ENCODE results near the gene COL23A1.
"Not testable (repeated sequence)": the region's sequence is repeated elsewhere in the genome, so short reads cannot be mapped to it uniquely, and the experiment has no call there.

The COL23A1 gene

DNA sequence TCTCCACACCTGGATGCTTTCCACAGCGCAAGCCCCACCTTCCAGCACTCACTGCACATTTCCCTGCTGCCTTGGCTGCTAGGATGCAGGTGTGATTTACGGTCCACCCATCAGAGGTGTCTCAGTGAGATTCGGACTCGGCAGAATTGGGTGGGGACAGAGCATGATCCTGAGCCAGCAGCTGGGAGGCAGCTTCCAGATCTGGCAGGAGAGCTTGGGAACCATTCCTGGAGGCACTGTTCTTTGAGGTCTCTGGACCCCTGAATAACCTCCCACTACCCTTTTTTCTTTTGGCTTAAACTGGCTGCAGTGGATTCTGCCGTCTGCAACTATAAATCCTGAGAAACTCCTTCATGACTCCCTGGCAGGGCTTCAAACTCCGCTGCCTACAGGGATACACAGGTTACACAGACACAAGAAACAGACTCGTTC lies 258.0 kb downstream of the COL23A1 start:
- in situ Hi-C loops (cut with MboI; ENCODE audit: low sequenced_read_pairs), result no loop called here

- in situ Hi-C loops (cut with MboI; ENCODE audit: low sequenced_read_pairs), result no loop called here
Measured at GRCh38 chr5:178331491-178331996, 258.6 kb downstream of the COL23A1 start.

DNA sequence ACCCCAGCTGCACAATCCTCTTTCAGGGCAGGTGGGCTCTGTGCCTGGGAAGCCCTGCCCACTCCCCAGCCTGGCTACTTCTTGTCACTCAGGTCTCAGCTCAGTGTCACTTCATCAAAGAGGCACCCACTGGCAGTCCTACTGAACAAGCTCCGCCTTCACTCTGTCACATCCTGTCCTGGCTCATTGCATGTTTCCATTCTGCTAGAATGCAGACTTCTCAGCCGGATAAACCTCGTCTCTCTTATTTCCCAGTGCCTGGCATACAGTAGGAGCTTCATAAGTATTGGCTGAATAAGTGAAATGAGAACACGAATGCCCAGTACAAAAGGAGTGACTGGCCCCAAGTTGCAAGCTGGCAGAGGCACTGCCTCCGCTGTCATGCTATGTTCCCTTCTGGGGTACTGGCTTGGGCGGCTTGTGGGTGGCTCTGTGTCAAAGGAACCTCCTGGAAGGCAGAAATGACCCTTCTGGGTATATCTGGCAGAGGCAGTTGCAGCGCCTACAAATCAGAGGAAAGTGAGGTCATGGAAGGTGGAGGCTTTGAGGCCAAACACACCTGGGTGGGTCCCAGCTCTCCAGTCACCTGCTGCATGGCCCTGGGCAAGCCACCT lies 259.3 kb downstream of the COL23A1 start:
- in situ Hi-C loops (cut with MboI; ENCODE audit: low sequenced_read_pairs), result no loop called here

- in situ Hi-C loops (cut with MboI; ENCODE audit: low sequenced_read_pairs), result no loop called here
Measured at GRCh38 chr5:178328826-178329730, 261.1 kb downstream of the COL23A1 start.

GRCh38 chr5:178327931-178328711 lies 262.1 kb downstream of the COL23A1 start:
- in situ Hi-C loops (cut with MboI; ENCODE audit: low sequenced_read_pairs), result no loop called here

GRCh38 chr5:178327446-178327845 lies 262.7 kb downstream of the COL23A1 start:
- in situ Hi-C loops (cut with MboI; ENCODE audit: low sequenced_read_pairs), result no loop called here

- in situ Hi-C loops (cut with MboI; ENCODE audit: low sequenced_read_pairs), result no loop called here
Measured at GRCh38 chr5:178326374-178326715, 263.8 kb downstream of the COL23A1 start.

- in situ Hi-C loops (cut with MboI; ENCODE audit: low sequenced_read_pairs), result no loop called here
Measured at GRCh38 chr5:178325679-178326373, 264.4 kb downstream of the COL23A1 start.

GRCh38 chr5:178325311-178325678 lies 264.9 kb downstream of the COL23A1 start:
- in situ Hi-C loops (cut with MboI; ENCODE audit: low sequenced_read_pairs), result no loop called here

- in situ Hi-C loops (cut with MboI; ENCODE audit: low sequenced_read_pairs), result no loop called here
Measured at GRCh38 chr5:178324481-178325310, 265.5 kb downstream of the COL23A1 start.

- in situ Hi-C loops (cut with MboI; ENCODE audit: low sequenced_read_pairs), result no loop called here
Measured at GRCh38 chr5:178323961-178324360, 266.2 kb downstream of the COL23A1 start.

DNA sequence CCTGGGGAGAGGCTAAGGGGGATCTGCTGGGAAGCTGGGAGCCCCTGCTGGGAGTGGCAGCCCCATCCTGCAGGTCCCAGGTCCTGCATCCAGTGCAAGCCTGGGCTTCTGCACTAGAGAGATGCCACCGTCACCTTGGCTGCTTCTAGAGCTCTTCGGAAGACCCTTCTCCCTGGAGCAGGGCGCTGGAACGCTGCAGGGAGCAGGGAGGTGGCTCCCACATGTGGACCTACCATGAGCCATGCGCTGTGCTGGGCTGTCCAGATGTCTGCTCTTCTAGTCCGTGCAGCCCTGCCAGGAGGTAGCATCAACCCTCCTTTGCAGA lies 266.7 kb downstream of the COL23A1 start:
- in situ Hi-C loops (cut with MboI; ENCODE audit: low sequenced_read_pairs), result no loop called here

DNA sequence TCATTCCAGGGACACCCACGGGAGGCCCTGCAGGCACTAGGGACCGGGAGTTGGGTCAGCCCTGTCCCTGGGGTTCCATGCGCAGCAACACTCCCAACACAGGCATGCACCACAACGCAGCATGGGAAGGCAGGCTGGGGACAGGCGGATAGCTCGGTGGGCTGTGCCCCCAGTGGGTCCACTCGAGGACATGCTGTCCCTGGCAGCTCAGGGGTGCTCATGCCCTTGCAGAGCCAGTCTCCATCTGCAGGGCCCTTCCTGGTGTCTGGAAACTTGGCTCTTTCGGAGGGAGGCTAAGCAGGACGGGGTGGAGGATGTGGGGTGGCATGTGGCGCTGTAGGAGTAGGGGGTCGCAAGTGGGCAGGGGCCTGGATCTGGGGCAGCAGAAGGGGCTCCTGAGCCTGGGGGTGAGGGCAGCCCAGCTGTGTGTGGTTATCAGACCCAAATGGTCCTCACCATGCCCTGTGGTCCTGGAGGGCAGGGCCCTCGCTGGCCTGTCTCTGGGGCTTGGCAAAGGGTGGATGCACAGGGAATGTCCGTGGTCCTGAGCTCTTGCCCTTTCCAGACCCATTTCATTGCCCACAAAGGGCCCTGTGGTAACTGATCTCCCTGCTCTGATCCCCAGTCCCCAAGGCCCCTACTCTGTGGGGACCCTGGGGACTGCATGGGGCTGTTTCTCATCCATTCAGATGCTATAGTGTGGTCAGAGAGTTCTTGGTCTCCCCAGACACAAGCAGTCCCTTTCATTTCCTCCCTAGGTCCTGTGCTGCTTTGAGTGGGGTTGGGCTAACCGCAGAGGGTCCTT lies 267.3 kb downstream of the COL23A1 start:
- in situ Hi-C loops (cut with MboI; ENCODE audit: low sequenced_read_pairs), result no loop called here

- in situ Hi-C loops (cut with MboI; ENCODE audit: low sequenced_read_pairs), result no loop called here
Measured at GRCh38 chr5:178320281-178320855, 269.8 kb downstream of the COL23A1 start.

DNA sequence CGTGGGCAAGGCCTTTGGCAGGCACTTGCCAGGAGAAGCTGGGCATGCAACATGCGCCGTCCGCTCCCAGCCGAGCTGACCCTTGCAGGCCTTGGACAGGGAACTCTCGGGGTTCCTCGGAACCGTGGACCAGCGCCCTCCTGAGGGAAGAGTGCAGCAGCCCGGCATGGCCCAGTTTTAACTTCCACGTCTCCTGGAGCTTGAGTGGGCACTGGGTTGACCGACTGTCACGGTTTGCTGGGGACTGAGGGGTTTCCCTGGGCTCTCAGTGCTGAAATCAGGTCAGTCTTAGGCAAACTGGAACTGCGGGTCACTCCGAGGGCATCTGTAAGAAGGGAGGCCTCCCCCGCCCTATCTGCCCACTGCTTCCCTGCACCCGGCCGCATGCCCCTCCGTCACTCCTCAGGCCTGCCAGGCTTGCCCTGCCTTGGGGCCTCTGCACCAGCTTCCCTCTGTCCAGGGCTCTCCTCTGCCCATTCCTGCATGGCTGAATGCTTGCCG lies 270.6 kb downstream of the COL23A1 start:
- in situ Hi-C loops (cut with MboI; ENCODE audit: low sequenced_read_pairs), result no loop called here

GRCh38 chr5:178318893-178319292 lies 271.3 kb downstream of the COL23A1 start:
- in situ Hi-C loops (cut with MboI; ENCODE audit: low sequenced_read_pairs), result no loop called here

- in situ Hi-C loops (cut with MboI; ENCODE audit: low sequenced_read_pairs), result no loop called here
Measured at GRCh38 chr5:178318382-178318781, 271.8 kb downstream of the COL23A1 start.

DNA sequence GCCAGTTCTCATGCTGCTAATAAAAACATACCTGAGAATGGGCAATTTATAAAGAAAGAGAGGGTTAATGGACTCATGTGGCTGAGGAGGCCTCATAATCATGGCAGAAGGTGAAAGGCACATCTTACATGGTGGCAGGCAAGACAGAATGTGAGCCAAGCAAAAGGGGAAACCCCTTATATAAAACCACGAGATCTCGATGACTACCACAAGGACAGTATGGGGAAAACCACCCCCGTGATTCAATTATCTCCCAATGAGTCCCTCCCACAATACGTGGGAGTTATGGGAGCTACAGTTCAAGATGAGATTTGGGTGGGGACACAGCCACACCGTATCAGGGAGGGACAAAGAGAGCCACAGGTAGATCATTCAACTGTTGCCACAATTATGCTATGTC lies 272.5 kb downstream of the COL23A1 start:
- in situ Hi-C loops (cut with MboI; ENCODE audit: low sequenced_read_pairs), result not testable (repeated sequence)

Data from HL-60/S4 treated with phorbol 12-myristate 13-acetate at 8.2 ng/mL for 4 days and 3 days (cell line).